H1 (cell line): ENCODE results near the gene FGGY. TPM values are rescaled to one million over a fixed set of nuclear protein-coding genes. Genes with fewer than 3 reads are reported as not detected.

ENCODE experiments used
- JUN ChIP-seq: IDR thresholded peaks from 2 replicates; pipeline ENCODE4 v1.6.1; 2011; ENCODE audit warnings: low read depth, mild to moderate bottlenecking, improper control_type of control experiment, low read length
- KDM4A ChIP-seq: IDR thresholded peaks from one replicate; pipeline ENCODE4 v1.7.1; 2012; ENCODE audit warnings: low read depth, mild to moderate bottlenecking, moderate library complexity, low read length, inconsistent platforms; ENCODE audit not compliant: severe bottlenecking
- SIN3A ChIP-seq, 2 experiments: IDR thresholded peaks in 1 of 2; conservative IDR thresholded peaks in 1 of 2; 2 replicates each; pipeline ENCODE4 v1.6.1; 2011 to 2012; ENCODE audit warnings: low read length in 2 of 2, improper control_type of control experiment in 1 of 2, low read depth in 1 of 2, mild to moderate bottlenecking in 1 of 2
- TAF7 ChIP-seq: optimal IDR thresholded peaks from 2 replicates; pipeline ENCODE3; 2011; ENCODE audit warnings: low read depth, mild to moderate bottlenecking, inconsistent platforms, low read length, moderate library complexity, borderline replicate concordance
- TBP ChIP-seq: IDR thresholded peaks from 2 replicates; pipeline ENCODE4 v1.6.1; 2011; ENCODE audit warnings: low read depth, low read length, improper control_type of control experiment
- polyA plus RNA-seq, 7 experiments: library from polyadenylated mRNA; depleted of rRNA in 3 of 7; stranded (reverse) in 5 of 7; unstranded in 2 of 7; fragments of >200 nt in 5 of 7; fragments of 200-250 nt in 2 of 7; gene quantifications; 1 replicate in 5 of 7; 2 replicates in 1 of 7; 4 replicates in 1 of 7; pipeline versions ENCODE4 v1.2.1 to v1.2.3, GENCODE V29; 2011 to 2013; ENCODE audit warnings: missing spikeins in 2 of 7, mixed read lengths in 2 of 7
- total RNA-seq: library from RNA; stranded (reverse); fragmentation: NEBNext Ultra II Directional; extraction: Animal tissue kit (Norgen Biotek cat#: 25700); gene quantifications from 2 replicates; pipeline ENCODE4 v1.2.1, GENCODE V29; 2021

Gene FGGY
- total and polyA plus RNA-seq, 2 of the 8 experiments (the other 6 are each of a cell fraction or from before 2014, with no cell fraction given) = 10.3 to 12.5 TPM

DNA sequence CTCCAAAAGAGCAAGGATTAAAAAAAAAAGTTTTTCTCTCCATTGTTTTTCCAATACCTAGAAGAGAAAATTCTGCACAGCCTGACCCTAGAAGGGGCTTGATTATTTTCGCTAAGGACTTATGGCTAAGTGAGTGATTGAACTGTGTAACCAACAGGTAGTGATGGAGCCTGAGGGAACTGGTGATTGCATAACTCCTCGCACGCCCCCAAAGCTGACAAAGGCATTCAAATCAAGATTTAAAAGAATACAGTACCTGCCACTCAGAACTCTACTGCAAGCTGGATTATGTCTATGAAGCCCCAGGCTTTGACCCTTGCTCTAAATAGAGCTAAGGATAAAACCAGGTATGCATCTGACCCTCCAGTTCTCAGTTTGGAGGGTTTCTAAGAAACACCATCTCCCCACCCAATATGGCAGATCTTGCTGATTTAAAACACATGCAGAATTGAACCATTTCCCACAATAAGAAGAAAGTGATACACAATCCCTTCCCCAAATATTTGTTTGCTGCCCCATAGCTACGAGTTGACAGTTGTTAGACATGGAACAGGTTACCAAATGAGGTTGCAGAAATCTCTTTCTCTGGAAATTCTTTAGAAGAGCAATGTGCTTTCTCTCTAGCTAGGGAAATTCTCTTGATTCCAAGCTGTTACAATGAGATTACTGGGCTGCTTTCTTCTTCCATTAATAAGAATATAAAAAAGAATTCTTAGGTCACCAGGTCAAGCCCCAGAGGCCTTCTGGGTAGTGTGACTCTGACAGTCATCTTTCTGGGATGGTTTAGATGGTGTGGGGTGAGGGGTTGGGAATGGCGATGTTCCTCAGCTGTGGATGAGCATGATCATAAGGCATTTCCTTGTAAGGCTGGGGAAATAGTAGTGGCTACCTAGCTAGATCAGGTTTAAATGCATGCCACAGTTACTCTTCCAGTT is 35.1 kb downstream of the FGGY start (continued):
- no peak for TF ChIP-seq TAF7
- no peak for TF ChIP-seq JUN
- TF ChIP-seq KDM4A = no peak
- no peak for TF ChIP-seq TBP
- no peak for TF ChIP-seq SIN3A (conservative IDR thresholded peaks at IDR 0.05 in 1 of 2, IDR thresholded peaks at IDR 0.05 in 1 of 2; ENCODE audit: low read depth in 1 of 2, low read length in 2 of 2)
